K562 (cell line): ENCODE results near the gene RAPGEF5. TPM values are rescaled to one million over a fixed set of nuclear protein-coding genes. Genes with fewer than 3 reads are reported as not detected.

Experiments
- ATAC-seq: fragments of 200-7000 bp; cut with Tn5 transposase; 3 replicates; pipeline ENCODE4 v1.9.1; 2020; ENCODE audit warnings: moderate library complexity
- BruUV-seq: library from RNA; stranded (reverse); fragments of 400-500 nt; replicated peaks from 2 replicates; lab custom pipeline; 2021; lab: Mats Ljungman, UMichigan
- CTCF ChIA-PET: fragments of 300-600 bp; formaldehyde crosslinking; extraction: SDS; loops from one replicate; lab custom pipeline; 2021; ENCODE audit warnings: low intra/inter-chr PET ratio; lab: Yijun Ruan, JAX
- POLR2A ChIA-PET: fragments of 300-600, 350-650 bp; sonication (Branson Sonifier 250); formaldehyde crosslinking; extraction: SDS; loops from one replicate; lab custom pipeline; 2021; ENCODE audit warnings: antibody characterized with exemption, inconsistent platforms; lab: Yijun Ruan, JAX
- DNase-seq, 4 experiments: peaks; one replicate each; pipeline versions ENCODE4 v3.0.0 to v3.0.0-alpha.2; 2011 to 2018; ENCODE audit warnings: low spot score in 3 of 4, mixed read lengths in 3 of 4; ENCODE audit errors: extremely low read depth in 1 of 4
- FAIRE-seq: peaks from 2 replicates; lab custom pipeline; 2011; peaks lifted over from hg19 to GRCh38; lab: Jason Lieb, UNC
- H2AFZ ChIP-seq: 2 replicates; pipeline ENCODE4 v1.6.0; 2011; ENCODE audit warnings: low read depth, low read length, control low read depth, inconsistent platforms
- H3K27ac ChIP-seq: fragments of 200-600 bp; 3 replicates; pipeline ENCODE4 v1.8.0; 2011; ENCODE audit warnings: low read depth, mild to moderate bottlenecking, control low read depth, inconsistent platforms, low read length, moderate library complexity, mixed read lengths; ENCODE audit errors: extremely low read depth
- H3K27me3 ChIP-seq, 2 experiments: fragments of 300-600 bp in 1 of 2; 2 replicates in 1 of 2; 3 replicates in 1 of 2; pipeline versions ENCODE4 v1.6.0 to v1.8.0; 2011; ENCODE audit warnings: inconsistent platforms in 2 of 2, low read length in 2 of 2, mild to moderate bottlenecking in 1 of 2, mixed read lengths in 1 of 2, moderate library complexity in 1 of 2; ENCODE audit not compliant: control insufficient read depth in 2 of 2, insufficient read depth in 2 of 2
- H3K36me3 ChIP-seq: fragments of 300-600 bp; 3 replicates; pipeline ENCODE4 v1.8.0; 2011; ENCODE audit warnings: mild to moderate bottlenecking, low read length, inconsistent platforms; ENCODE audit not compliant: control insufficient read depth, insufficient read depth
- H3K4me1 ChIP-seq, 2 experiments: fragments of 200-600 bp in 1 of 2; replicated peaks in 1 of 2; 2 replicates in 1 of 2; 3 replicates in 1 of 2; pipeline versions ENCODE4 v1.5.1 to v1.8.0; 2011; ENCODE audit warnings: inconsistent platforms in 2 of 2, low read length in 2 of 2, mild to moderate bottlenecking in 1 of 2, mixed read lengths in 1 of 2, moderate library complexity in 1 of 2; ENCODE audit not compliant: control insufficient read depth in 2 of 2, insufficient read depth in 2 of 2
- H3K4me2 ChIP-seq: 2 replicates; pipeline ENCODE4 v1.6.1; 2011; ENCODE audit warnings: low read length, control low read depth, inconsistent platforms, mixed read lengths; ENCODE audit not compliant: insufficient read depth
- H3K4me3 ChIP-seq: fragments of 200-600 bp; sonication (generic), shearing (Covaris generic); 2 replicates; pipeline ENCODE4 v1.5.1; 2016; ENCODE audit warnings: control low read depth, inconsistent platforms
- H3K79me2 ChIP-seq: fragments of 200-600 bp; 3 replicates; pipeline ENCODE4 v1.8.0; 2011; ENCODE audit warnings: low read length, inconsistent platforms; ENCODE audit not compliant: control insufficient read depth, insufficient read depth
- H3K9ac ChIP-seq, 2 experiments: 2 replicates each; pipeline versions ENCODE4 v1.6.0 to v1.6.1; 2011; ENCODE audit warnings: low read depth in 2 of 2, low read length in 2 of 2, control low read depth in 1 of 2, inconsistent platforms in 1 of 2, mild to moderate bottlenecking in 1 of 2, mixed read lengths in 1 of 2; ENCODE audit not compliant: insufficient read depth in 1 of 2
- H3K9me1 ChIP-seq: one replicate; pipeline ENCODE4 v1.6.0; 2011; ENCODE audit warnings: inconsistent platforms, mild to moderate bottlenecking, low read length, moderate library complexity; ENCODE audit not compliant: control insufficient read depth, insufficient read depth
- H3K9me3 ChIP-seq: replicated peaks from 2 replicates; pipeline ENCODE4 v1.5.1; 2011; ENCODE audit warnings: low read depth, low read length, inconsistent platforms; ENCODE audit not compliant: control insufficient read depth, insufficient read depth
- H4K20me1 ChIP-seq: replicated peaks from 2 replicates; pipeline ENCODE4 v1.6.1; 2011; ENCODE audit warnings: low read length, inconsistent platforms, mixed read lengths; ENCODE audit not compliant: control insufficient read depth, insufficient read depth
- DPF2 ChIP-seq: fragments of 450-650 bp; IDR thresholded peaks from 2 replicates; pipeline ENCODE4 v1.6.1; 2016
- ZNF124 ChIP-seq: sonication (generic); formaldehyde crosslinking; IDR thresholded peaks from 2 replicates; pipeline ENCODE4 v1.8.1; 2022; ENCODE audit warnings: missing genetic modification reagents
- WGBS: fragments of 100-300 bp; shearing (Covaris generic); methylation state at CpG from one replicate; pipeline ENCODE4 v1.1.6; 2016; ENCODE audit warnings: low coverage, mixed read lengths; ENCODE audit not compliant: insufficient coverage; ENCODE audit errors: missing lambda C conversion rate; 5-methylcytosine and 5-hydroxymethylcytosine counted together
- in situ Hi-C: fragments of 300-500 bp; cut with MboI; formaldehyde crosslinking; loops from 4 replicates; pipeline ENCODE4 v1.15.0; 2018; ENCODE audit warnings: inconsistent platforms, mixed read lengths
- intact Hi-C: fragments of 100-400 bp; cut with micrococcal nuclease; formaldehyde crosslinking; loops from 2 replicates; pipeline ENCODE4 v1.14.2; 2022
- polyA plus RNA-seq, 8 experiments: library from polyadenylated mRNA; depleted of rRNA in 4 of 8; stranded (reverse) in 5 of 8; unstranded in 3 of 8; fragments of >200 nt; fragmentation: Nextera tagmentation in 2 of 8; fragmentation: Illumina TruSeq in 1 of 8; extraction: Ambion mirVana in 2 of 8; extraction: Trizol in 1 of 8; gene quantifications; 2 replicates each; pipeline versions ENCODE4 v1.2.1 to v1.2.3, GENCODE V29; 2011 to 2014; ENCODE audit warnings: inconsistent platforms in 1 of 8, missing spikeins in 1 of 8
- total RNA-seq, 7 experiments: library from RNA; depleted of rRNA in 6 of 7; stranded (reverse); fragments of >200 nt in 6 of 7; fragmentation: Illumina TruSeq in 2 of 7; extraction: Trizol in 2 of 7; gene quantifications; 2 replicates each; pipeline versions ENCODE4 v1.2.1 to v1.2.3, GENCODE V29; 2011 to 2021; ENCODE audit warnings: low replicate concordance in 1 of 7
- TF ChIP-seq, protein P1 (sequence below), 2 experiments: fragments of 450-650 bp in 1 of 2; sonication (generic) in 1 of 2; formaldehyde crosslinking in 1 of 2; IDR thresholded peaks; 2 replicates each; pipeline versions ENCODE4 v1.7.1 to v1.9.0; 2016 to 2022; ENCODE audit warnings: inconsistent platforms in 1 of 2, mild to moderate bottlenecking in 1 of 2, missing genetic modification reagents in 1 of 2

RAPGEF5 gene
- total and polyA plus RNA-seq, 9 of the 15 experiments (the other 6 are each of a cell fraction or from before 2014, with no cell fraction given): 0.39 to 2.0 (median 1.1) TPM

DNA sequence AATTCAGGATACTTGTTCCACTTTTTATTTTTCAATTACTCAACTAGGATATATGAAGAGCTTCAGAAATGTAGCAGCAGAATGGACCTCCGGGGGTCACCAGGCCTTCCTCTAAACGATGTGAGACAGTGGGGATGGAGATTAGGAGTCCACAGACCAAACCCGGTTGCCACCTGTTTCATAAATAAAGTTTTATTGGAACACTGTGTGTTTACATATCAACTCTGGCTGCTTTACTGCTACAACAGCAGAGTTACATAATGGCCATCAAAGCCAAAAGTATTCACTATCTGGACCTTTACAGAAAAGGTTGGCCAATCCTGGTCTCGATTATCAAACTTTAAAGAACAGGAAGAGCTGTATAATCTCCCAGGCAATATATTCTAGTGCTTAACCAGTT lies 30.8 kb downstream of the RAPGEF5 start:
- Histone ChIP-seq H3K4me2 (no peak overlapping the region), H3K27ac (no peak overlapping the region), H3K9me3 (no peaks in the 10 kb centered on the region), H3K9ac (no peak overlapping the region), H3K4me1 (peaks cover 6 to 10% of the 10 kb centered on the region in 2 experiments; a peak in 4 of 5 replicates), H3K36me3 (no peaks in the 10 kb centered on the region), H3K79me2 (no peaks in the 10 kb centered on the region), H3K27me3 (no peaks in the 10 kb centered on the region), H4K20me1 (no peaks in the 10 kb centered on the region), H3K9me1 (no peaks in the 10 kb centered on the region), H2AFZ (no peak overlapping the region), H3K4me3 (no peak overlapping the region)
- no peak for TF ChIP-seq ZNF124 (CRISPR knock-in tag)
- no peak for TF ChIP-seq DPF2
- TF ChIP-seq, protein P1, sequence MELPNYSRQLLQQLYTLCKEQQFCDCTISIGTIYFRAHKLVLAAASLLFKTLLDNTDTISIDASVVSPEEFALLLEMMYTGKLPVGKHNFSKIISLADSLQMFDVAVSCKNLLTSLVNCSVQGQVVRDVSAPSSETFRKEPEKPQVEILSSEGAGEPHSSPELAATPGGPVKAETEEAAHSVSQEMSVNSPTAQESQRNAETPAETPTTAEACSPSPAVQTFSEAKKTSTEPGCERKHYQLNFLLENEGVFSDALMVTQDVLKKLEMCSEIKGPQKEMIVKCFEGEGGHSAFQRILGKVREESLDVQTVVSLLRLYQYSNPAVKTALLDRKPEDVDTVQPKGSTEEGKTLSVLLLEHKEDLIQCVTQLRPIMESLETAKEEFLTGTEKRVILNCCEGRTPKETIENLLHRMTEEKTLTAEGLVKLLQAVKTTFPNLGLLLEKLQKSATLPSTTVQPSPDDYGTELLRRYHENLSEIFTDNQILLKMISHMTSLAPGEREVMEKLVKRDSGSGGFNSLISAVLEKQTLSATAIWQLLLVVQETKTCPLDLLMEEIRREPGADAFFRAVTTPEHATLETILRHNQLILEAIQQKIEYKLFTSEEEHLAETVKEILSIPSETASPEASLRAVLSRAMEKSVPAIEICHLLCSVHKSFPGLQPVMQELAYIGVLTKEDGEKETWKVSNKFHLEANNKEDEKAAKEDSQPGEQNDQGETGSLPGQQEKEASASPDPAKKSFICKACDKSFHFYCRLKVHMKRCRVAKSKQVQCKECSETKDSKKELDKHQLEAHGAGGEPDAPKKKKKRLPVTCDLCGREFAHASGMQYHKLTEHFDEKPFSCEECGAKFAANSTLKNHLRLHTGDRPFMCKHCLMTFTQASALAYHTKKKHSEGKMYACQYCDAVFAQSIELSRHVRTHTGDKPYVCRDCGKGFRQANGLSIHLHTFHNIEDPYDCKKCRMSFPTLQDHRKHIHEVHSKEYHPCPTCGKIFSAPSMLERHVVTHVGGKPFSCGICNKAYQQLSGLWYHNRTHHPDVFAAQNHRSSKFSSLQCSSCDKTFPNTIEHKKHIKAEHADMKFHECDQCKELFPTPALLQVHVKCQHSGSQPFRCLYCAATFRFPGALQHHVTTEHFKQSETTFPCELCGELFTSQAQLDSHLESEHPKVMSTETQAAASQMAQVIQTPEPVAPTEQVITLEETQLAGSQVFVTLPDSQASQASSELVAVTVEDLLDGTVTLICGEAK (IDR thresholded peaks at IDR 0.05): peak; percentile 93
- TF ChIP-seq, protein P1 (CRISPR knock-in tag; IDR thresholded peaks at IDR 0.05): peak; percentile 77
- intact Hi-C loops: loop anchor here (5.0 kb wide), 1 partner anchor 126 kb away; no protein-coding TSS in a partner anchor
- DNase-seq: no peak
- in situ Hi-C loops: no loop called here
- FAIRE-seq: no peak
- BruUV-seq: no TSS peak
- ChIA-PET CTCF (no interaction called here), POLR2A (interaction anchor here (0.6 kb wide), 1 partner anchor 152 kb away, joined by 3 read pairs; no protein-coding TSS in a partner anchor)
- 14% methylated on average over 4 of the region's 4 CpGs for WGBS
- no peak for ATAC-seq
